HepG2 (cell line): ENCODE data around the gene CPM. TPM values are rescaled to one million over a fixed set of nuclear protein-coding genes. Genes with fewer than 3 reads are reported as not detected.

Experiments
- AGO2 ChIP-seq: fragments of 200-400 bp; formaldehyde crosslinking; optimal IDR thresholded peaks from 2 replicates; pipeline ENCODE3; 2017; ENCODE audit warnings: mild to moderate bottlenecking, low read depth, low read length, moderate library complexity
- CEBPB ChIP-seq: IDR thresholded peaks from 2 replicates; pipeline ENCODE4 v1.6.1; 2011; ENCODE audit warnings: low read depth, low read length, improper control_type of control experiment, borderline replicate concordance
- FOXA1 ChIP-seq, 2 experiments: fragments of 450-650 bp in 1 of 2; sonication (generic) in 1 of 2; formaldehyde crosslinking in 1 of 2; IDR thresholded peaks; 2 replicates each; pipeline versions ENCODE4 v1.4.0 to v1.6.1; 2016 to 2020; ENCODE audit warnings: missing genetic modification reagents in 1 of 2
- GATAD1 ChIP-seq: IDR thresholded peaks from 2 replicates; pipeline ENCODE4 v1.6.1; 2016; ENCODE audit warnings: missing genetic modification reagents, missing compliant biosample characterization
- KDM5B ChIP-seq: sonication (generic); formaldehyde crosslinking; IDR thresholded peaks from 2 replicates; pipeline ENCODE4 v1.4.0; 2020; ENCODE audit warnings: missing genetic modification reagents, mild to moderate bottlenecking, borderline replicate concordance
- NCOR1 ChIP-seq: fragments of 200-600 bp; sonication (generic); IDR thresholded peaks from 2 replicates; pipeline ENCODE4 v1.7.0; 2017; ENCODE audit warnings: antibody characterized with exemption, low read length, borderline replicate concordance
- POLR2AphosphoS2 ChIP-seq: IDR thresholded peaks from 2 replicates; pipeline ENCODE4 v1.6.1; 2011; ENCODE audit warnings: low read depth, low read length, improper control_type of control experiment
- RBFOX2 ChIP-seq: fragments of 200-400 bp; formaldehyde crosslinking; IDR thresholded peaks from 2 replicates; pipeline ENCODE4 v1.6.1; 2017; ENCODE audit warnings: low read depth, mild to moderate bottlenecking, low read length
- RBM22 ChIP-seq: fragments of 200-400 bp; formaldehyde crosslinking; optimal IDR thresholded peaks from 2 replicates; pipeline ENCODE3; 2017; ENCODE audit warnings: mild to moderate bottlenecking, low read length, moderate library complexity
- RXRA ChIP-seq: sonication (generic); formaldehyde crosslinking; IDR thresholded peaks from 2 replicates; pipeline ENCODE4 v1.5.1; 2020; ENCODE audit warnings: missing genetic modification reagents
- YEATS2 ChIP-seq: sonication (generic); formaldehyde crosslinking; IDR thresholded peaks from 2 replicates; pipeline ENCODE4 v1.4.0; 2020; ENCODE audit warnings: missing genetic modification reagents, borderline replicate concordance
- ZNF101 ChIP-seq: sonication (generic); formaldehyde crosslinking; IDR thresholded peaks from 2 replicates; pipeline ENCODE4 v1.4.0; 2020; ENCODE audit warnings: mild to moderate bottlenecking, low read depth, missing genetic modification reagents, borderline replicate concordance
- ZNF264 ChIP-seq: sonication (generic); formaldehyde crosslinking; IDR thresholded peaks from 2 replicates; pipeline ENCODE4 v1.4.0; 2020; ENCODE audit warnings: missing genetic modification reagents
- ZNF577 ChIP-seq: sonication (generic); formaldehyde crosslinking; IDR thresholded peaks from 2 replicates; pipeline ENCODE4 v1.4.0; 2020; ENCODE audit warnings: mild to moderate bottlenecking, low read depth, missing genetic modification reagents, borderline replicate concordance
- polyA plus RNA-seq, 8 experiments: library from polyadenylated mRNA; depleted of rRNA in 3 of 8; stranded (reverse) in 7 of 8; unstranded in 1 of 8; fragments of >200 nt; fragmentation: Illumina TruSeq in 4 of 8; extraction: Trizol in 4 of 8; gene quantifications; 2 replicates each; pipeline versions ENCODE4 v1.2.1 to v1.2.3, GENCODE V29; 2011 to 2016; ENCODE audit warnings: low read depth in 4 of 8, missing spikeins in 1 of 8, mixed read lengths in 1 of 8; ENCODE audit not compliant: insufficient read depth in 1 of 8
- total RNA-seq, 5 experiments: library from RNA; depleted of rRNA; stranded (reverse); fragments of >200 nt; fragmentation: Illumina TruSeq; extraction: Trizol; gene quantifications; 2 replicates each; pipeline ENCODE4 v1.2.3, GENCODE V29; 2016; ENCODE audit warnings: low read depth in 1 of 5
- TF ChIP-seq, protein P1 (sequence below): sonication (generic); formaldehyde crosslinking; IDR thresholded peaks from 2 replicates; pipeline ENCODE4 v1.9.0; 2022; ENCODE audit warnings: missing genetic modification reagents, mild to moderate bottlenecking, borderline replicate concordance
- TF ChIP-seq, protein P2 (sequence below): sonication (generic); formaldehyde crosslinking; IDR thresholded peaks from 2 replicates; pipeline ENCODE4 v1.8.0; 2022; ENCODE audit warnings: missing genetic modification reagents, mild to moderate bottlenecking, moderate library complexity, borderline replicate concordance
- TF ChIP-seq, protein P3 (sequence below): sonication (generic); formaldehyde crosslinking; IDR thresholded peaks from 2 replicates; pipeline ENCODE4 v1.8.1; 2023; ENCODE audit warnings: mild to moderate bottlenecking, missing genetic modification reagents
- TF ChIP-seq, protein P4 (sequence below): sonication (generic); formaldehyde crosslinking; IDR thresholded peaks from 2 replicates; pipeline ENCODE4 v1.4.0; 2020; ENCODE audit warnings: mild to moderate bottlenecking, missing genetic modification reagents
- TF ChIP-seq, protein P5 (sequence below): fragments of 450-650 bp; IDR thresholded peaks from 2 replicates; pipeline ENCODE4 v1.6.1; 2017; ENCODE audit warnings: mild to moderate bottlenecking

The CPM gene
- total and polyA plus RNA-seq, 2 of the 13 experiments (the other 11 are each of a cell fraction or from before 2014, with no cell fraction given): not detected

DNA sequence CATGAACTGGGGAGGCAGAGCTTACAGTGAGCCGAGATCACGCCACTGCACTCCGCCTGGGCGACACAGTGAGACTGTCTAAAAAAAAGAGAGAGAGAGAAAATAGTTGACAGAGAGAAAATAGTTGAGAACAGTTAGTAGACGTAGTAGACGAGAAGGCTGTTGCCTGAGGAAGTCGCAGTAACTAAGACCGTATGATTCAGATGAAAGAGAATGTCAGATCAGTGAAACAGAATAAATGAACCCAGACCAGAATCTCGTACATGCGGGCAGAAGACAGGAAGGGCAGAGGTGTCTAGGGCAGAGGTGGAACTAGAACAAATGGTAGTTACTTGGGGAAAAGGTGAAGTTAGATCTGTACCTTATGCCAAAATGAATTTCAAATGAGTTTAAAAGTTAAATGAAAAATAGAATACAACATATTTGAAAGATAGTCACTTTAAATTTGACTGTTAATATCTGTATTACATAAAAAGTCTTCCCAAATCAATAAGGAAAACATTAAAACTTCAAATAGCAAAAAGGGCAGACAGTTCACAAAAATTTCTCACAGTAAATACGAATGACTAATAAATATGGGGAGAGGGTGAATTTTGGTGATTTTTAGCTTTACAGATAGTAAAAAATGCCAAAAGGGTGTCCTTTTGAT lies 107.3 kb downstream of the CPM start (continued):
- TF ChIP-seq, protein P1, sequence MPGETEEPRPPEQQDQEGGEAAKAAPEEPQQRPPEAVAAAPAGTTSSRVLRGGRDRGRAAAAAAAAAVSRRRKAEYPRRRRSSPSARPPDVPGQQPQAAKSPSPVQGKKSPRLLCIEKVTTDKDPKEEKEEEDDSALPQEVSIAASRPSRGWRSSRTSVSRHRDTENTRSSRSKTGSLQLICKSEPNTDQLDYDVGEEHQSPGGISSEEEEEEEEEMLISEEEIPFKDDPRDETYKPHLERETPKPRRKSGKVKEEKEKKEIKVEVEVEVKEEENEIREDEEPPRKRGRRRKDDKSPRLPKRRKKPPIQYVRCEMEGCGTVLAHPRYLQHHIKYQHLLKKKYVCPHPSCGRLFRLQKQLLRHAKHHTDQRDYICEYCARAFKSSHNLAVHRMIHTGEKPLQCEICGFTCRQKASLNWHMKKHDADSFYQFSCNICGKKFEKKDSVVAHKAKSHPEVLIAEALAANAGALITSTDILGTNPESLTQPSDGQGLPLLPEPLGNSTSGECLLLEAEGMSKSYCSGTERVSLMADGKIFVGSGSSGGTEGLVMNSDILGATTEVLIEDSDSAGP (CRISPR knock-in tag): no peak
- TF ChIP-seq NCOR1 (no peak), AGO2 (peak; percentile 53), FOXA1 (IDR thresholded peaks at IDR 0.05) (no peak), FOXA1 (CRISPR knock-in tag; IDR thresholded peaks at IDR 0.05) (no peak), ZNF577 (CRISPR knock-in tag) (no peak), GATAD1 (CRISPR knock-in tag) (no peak), RXRA (CRISPR knock-in tag) (no peak), RBFOX2 (peak; percentile 55; the same call in 1 of the 2 replicates), CEBPB (no peak), KDM5B (CRISPR knock-in tag) (no peak), POLR2AphosphoS2 (0 out of 2 replicates have a peak, but pooled peaks have one; percentile 69), ZNF264 (CRISPR knock-in tag) (no peak), RBM22 (peak; percentile 71), YEATS2 (CRISPR knock-in tag) (no peak), ZNF101 (CRISPR knock-in tag) (no peak)
- TF ChIP-seq, protein P2, sequence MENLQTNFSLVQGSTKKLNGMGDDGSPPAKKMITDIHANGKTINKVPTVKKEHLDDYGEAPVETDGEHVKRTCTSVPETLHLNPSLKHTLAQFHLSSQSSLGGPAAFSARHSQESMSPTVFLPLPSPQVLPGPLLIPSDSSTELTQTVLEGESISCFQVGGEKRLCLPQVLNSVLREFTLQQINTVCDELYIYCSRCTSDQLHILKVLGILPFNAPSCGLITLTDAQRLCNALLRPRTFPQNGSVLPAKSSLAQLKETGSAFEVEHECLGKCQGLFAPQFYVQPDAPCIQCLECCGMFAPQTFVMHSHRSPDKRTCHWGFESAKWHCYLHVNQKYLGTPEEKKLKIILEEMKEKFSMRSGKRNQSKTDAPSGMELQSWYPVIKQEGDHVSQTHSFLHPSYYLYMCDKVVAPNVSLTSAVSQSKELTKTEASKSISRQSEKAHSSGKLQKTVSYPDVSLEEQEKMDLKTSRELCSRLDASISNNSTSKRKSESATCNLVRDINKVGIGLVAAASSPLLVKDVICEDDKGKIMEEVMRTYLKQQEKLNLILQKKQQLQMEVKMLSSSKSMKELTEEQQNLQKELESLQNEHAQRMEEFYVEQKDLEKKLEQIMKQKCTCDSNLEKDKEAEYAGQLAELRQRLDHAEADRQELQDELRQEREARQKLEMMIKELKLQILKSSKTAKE: no peak
- TF ChIP-seq, protein P3, sequence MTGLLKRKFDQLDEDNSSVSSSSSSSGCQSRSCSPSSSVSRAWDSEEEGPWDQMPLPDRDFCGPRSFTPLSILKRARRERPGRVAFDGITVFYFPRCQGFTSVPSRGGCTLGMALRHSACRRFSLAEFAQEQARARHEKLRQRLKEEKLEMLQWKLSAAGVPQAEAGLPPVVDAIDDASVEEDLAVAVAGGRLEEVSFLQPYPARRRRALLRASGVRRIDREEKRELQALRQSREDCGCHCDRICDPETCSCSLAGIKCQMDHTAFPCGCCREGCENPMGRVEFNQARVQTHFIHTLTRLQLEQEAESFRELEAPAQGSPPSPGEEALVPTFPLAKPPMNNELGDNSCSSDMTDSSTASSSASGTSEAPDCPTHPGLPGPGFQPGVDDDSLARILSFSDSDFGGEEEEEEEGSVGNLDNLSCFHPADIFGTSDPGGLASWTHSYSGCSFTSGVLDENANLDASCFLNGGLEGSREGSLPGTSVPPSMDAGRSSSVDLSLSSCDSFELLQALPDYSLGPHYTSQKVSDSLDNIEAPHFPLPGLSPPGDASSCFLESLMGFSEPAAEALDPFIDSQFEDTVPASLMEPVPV: no peak
- TF ChIP-seq, protein P4, sequence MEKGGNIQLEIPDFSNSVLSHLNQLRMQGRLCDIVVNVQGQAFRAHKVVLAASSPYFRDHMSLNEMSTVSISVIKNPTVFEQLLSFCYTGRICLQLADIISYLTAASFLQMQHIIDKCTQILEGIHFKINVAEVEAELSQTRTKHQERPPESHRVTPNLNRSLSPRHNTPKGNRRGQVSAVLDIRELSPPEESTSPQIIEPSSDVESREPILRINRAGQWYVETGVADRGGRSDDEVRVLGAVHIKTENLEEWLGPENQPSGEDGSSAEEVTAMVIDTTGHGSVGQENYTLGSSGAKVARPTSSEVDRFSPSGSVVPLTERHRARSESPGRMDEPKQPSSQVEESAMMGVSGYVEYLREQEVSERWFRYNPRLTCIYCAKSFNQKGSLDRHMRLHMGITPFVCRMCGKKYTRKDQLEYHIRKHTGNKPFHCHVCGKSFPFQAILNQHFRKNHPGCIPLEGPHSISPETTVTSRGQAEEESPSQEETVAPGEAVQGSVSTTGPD: no peak
- TF ChIP-seq, protein P5, sequence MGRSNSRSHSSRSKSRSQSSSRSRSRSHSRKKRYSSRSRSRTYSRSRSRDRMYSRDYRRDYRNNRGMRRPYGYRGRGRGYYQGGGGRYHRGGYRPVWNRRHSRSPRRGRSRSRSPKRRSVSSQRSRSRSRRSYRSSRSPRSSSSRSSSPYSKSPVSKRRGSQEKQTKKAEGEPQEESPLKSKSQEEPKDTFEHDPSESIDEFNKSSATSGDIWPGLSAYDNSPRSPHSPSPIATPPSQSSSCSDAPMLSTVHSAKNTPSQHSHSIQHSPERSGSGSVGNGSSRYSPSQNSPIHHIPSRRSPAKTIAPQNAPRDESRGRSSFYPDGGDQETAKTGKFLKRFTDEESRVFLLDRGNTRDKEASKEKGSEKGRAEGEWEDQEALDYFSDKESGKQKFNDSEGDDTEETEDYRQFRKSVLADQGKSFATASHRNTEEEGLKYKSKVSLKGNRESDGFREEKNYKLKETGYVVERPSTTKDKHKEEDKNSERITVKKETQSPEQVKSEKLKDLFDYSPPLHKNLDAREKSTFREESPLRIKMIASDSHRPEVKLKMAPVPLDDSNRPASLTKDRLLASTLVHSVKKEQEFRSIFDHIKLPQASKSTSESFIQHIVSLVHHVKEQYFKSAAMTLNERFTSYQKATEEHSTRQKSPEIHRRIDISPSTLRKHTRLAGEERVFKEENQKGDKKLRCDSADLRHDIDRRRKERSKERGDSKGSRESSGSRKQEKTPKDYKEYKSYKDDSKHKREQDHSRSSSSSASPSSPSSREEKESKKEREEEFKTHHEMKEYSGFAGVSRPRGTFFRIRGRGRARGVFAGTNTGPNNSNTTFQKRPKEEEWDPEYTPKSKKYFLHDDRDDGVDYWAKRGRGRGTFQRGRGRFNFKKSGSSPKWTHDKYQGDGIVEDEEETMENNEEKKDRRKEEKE: no peak
